ENCODE measurements around the gene PTPRN2.
"Not testable (repeated sequence)": the region's sequence is repeated elsewhere in the genome, so short reads cannot be mapped to it uniquely, and the experiment has no call there.

The PTPRN2 gene

DNA sequence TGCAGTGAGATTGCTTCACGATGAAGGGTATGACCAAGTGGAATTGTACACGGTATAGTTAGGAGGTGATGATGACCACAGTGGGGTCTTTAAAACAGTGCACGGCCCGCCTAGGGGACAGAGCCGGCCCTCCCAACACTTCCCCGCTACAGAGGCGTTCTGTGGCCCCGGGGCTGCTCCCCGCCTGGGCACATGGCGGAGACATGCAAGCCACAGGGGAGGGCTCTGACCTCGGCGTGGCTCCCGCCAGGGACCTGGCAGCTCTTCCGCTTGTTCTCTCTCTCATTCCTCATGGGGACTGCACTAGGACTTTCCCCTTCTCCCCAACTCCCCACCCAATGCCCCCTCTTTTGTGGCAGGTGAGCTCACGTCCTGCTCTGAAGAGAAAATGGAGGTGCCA, 857.0 kb downstream of the PTPRN2 start:
- DNase-seq = no peak

DNA sequence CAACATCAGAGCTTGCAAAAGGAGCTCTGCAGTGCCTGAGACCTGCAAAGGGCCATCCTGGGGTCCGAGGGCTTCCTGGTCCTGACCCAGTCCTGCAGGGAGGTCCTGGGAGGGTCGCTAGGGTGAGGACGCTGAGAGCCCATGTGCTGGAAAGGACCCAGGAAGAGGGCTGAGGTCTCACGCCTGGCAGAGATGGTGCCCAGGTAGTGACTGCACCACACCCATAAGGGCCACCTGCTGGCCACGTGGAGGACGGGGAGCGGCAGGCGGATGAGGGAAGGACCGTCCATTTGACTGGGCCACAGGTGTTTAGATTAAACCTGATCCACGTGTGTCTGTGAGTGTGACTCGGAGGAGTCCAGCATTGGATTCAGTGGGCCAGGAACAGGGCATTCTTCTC, 858.1 kb downstream of the PTPRN2 start:
- DNase-seq = no peak

DNA sequence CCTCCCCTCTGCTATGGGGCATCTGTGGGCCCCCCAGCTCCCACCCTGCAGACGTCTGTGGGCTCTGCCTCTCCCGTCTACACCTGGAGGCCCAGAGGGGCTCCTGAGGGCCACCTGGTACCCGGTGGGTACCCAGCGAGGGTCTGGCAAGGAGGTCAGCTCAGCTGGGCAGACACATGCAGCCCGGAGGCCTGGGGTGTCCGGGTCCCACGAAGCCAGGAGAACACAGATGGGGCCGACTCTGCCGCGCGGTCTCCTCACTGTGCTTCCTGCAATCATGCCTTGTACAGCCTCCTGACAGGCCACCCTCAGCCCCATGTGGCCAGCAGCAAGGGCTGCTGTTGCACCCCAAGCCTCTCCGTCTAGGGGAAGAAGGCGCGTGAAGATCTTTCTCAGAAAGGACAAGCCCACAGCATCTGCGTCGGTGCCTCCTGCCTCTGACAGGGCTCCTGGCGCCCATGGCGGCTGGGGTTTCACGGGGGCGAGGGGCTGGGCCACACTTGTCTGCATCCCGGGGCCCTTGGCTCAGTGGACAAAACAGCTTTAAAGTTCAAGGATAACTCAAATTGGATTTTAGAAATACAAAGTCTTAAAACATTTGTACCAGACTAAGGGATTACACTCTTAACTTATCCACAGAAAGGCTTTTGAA, 859.5 kb downstream of the PTPRN2 start:
- DNase-seq = no peak

DNA sequence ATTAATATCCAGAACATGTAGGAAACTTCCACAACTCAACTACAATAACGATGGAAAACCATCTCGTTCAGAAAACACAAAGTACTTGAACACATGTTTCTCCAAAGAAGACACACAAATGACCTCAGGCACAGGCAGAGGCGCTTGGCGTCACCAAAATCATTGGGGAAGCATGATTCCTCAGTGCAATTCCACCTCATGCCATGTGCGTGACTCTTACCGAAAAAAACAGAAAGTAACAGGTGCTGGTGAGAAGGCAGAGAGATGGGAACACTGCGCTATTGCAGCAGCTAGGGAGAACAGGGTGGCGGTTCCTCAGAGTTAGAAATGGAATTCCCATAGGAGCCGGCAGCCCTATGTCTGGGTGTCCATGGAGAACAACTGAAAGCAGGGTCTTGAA, 860.9 kb downstream of the PTPRN2 start:
- no peak for DNase-seq

- not testable (repeated sequence) for DNase-seq
These were observed 862.3 kb downstream of the PTPRN2 start for GRCh38 chr7:157725312-157725711.

DNA sequence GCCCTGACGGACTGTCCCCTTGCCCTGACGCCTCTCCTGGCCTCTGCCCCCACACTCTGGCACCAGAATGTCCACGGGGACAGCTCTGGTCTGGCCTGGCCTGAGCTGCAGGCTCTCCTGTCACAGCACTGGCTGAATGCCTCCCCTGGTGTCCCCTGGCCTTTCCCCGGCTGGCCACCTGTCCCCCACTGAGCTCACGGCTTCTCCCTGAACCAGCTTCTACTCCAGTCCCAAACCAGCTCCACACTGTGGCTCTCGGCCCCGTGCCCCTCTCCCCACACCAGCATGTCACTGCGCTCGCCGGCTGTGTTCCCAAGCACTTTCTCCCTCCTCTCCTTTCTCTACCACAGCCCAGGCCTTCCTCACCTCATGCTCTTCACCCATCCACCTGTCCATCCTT, 864.4 kb downstream of the PTPRN2 start:
- DNase-seq = no peak

- DNase-seq = no peak
These were observed 865.2 kb downstream of the PTPRN2 start for GRCh38 chr7:157722137-157723060.

DNA sequence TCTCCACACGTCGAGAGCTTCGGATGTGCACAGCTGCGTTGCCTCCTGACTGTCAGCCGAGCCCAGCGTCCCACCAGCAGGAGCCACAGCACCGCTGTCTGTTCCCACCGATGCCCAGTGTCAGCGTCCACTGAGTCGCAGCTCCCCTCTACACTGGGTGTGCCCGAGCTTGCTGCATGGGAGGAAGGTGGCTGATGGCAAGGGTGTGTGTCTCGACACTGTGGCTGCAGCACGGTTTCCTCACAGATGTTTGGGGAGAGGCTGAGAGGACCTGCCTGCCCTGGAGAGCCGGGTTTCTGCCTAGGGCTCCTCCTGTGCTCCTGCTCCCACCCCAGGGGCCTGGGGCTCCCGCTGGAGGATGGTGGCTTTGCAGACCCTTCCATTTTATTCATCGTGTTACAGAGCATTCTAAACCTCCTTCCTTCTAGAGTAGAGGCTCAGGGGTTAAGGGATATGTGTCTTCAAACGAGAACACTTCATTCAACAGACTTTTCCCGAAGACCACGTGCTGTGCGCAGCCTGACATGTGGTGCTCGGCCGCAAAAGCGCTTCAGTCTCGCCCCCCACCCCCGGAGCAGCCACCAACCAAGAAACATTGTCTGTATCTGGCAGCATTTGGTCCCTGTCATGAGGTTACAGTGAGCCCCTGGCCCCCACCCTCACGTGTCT, 866.0 kb downstream of the PTPRN2 start:
- DNase-seq = no peak

GRCh38 chr7:157719705-157720655, 867.6 kb downstream of the PTPRN2 start:
- DNase-seq = no peak

DNA sequence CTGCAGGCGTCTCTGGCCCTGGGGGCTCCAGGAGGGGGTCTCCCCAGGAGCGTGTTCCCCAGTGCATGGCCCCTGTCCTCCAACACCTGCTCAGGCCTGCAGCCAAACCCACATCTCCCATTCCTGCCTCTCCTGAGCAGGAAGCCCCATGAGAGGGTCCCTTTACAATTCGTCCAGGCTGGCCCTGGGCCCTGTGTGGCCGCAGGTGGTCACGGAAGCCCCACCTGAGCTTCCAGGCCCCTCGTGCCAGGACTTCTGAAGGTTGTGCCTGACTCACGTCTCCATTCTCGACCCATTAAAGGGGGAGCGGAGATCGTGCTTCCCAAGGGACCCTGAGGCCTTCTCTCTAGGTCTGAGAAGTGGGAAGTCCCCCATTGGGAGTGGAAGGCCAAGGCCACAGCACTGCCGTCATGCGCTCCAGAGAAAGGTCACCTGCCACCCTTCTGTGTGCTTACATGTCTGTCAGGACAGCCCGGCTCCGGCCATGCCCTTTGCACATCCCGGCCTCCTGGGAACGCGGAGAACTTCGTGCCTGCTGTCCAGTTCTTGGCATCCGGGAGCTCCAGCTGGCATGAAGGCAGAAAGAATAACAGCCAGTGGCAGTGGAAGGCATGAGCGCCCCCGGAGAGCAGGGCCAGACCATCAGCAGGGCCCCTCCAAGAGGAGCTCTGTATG, 868.5 kb downstream of the PTPRN2 start:
- DNase-seq = no peak

DNA sequence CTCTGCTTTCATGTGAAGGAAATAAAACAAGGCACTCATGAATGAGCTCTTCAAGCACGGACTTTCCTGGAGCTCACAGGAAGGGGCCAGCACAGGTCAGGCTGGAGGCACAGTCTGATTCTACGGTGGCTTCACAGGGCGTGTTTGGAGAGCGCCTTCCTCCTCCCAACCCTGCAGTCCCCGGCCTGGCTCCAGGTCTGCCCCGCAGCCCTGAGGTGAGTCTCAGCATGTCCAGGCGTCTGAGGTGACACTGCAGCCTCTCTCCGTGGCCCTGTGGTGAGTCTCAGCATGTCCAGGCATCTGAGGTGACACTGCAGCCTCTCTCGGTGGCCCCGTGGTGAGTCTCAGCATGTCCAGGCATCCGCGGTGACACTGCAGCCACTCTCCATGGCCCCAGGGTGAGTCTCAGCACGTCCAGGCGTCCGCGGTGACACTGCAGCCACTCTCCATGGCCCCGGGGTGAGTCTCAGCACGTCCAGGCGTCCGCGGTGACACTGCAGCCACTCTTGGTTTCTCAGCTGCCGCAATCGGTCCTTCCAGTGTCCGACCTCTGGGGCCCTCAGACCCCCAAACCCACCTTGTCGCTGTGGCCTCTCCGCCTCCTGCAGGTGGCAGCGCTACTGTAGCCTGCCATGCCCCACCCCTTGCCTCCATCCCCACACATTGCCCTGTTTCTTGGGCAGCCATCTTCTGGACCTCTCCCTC, 869.2 kb downstream of the PTPRN2 start:
- no peak for DNase-seq

GRCh38 chr7:157717211-157718174, 870.1 kb downstream of the PTPRN2 start:
- no peak for DNase-seq

DNA sequence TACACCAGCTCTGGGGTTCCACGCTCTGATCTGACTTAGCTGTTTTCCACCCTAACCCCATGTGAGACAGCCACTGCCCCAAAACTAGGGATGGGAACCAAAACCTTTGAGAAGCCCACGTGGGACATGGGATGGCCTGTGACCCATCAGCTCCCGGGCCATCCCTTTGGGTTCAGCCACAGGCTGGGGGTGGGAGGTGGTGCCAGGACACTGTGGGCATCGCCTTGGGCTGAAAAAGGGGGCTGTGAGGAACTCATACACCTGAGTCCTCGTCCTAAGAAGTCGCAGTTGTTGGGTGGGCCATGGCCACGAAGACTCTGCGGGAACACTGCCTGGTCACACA, 871.7 kb downstream of the PTPRN2 start:
- no peak for DNase-seq

DNA sequence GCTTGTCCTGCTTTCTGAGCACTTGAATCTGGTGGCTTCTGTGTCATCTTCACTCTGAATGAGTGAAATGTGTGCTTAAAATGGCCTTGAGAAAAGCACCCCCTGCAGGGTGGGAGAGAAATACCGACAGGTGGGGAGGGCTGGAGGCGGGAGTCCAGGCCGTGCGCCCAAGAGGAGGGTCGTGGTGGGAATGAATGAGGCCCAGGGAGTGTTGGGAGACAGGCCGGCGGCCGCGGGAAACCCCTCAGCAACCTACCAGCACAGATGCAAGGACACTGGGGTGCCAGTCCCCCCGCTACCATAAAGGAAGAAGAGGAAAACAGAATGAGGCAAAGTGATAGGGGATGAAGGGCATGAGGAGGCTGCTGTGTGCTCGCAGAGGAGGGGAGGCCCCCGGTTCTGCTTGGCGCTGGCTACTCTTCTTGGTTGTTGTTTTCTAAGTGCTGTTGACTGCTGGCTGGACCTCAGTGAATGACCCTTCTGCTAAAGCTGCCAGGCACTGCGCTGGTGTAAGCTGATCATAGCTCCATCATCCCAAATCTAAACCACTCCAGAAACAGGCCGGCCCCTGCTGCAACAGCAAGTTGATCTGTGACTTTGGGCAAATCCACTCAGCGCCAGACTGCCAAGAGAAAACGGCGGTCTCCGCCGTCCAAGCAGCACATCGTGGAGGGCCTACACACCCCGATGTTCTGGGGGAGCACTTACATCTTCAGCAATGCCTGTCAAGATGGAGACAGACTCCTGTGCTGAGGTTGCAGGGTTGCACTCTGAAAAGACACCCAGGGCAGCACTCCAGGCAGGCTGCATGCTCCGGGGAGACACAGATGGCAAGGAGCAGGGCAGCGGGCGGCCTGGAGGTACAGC, 872.3 kb downstream of the PTPRN2 start:
- no peak for DNase-seq

- DNase-seq = no peak
These were observed 873.2 kb downstream of the PTPRN2 start for GRCh38 chr7:157714166-157715070.

DNA sequence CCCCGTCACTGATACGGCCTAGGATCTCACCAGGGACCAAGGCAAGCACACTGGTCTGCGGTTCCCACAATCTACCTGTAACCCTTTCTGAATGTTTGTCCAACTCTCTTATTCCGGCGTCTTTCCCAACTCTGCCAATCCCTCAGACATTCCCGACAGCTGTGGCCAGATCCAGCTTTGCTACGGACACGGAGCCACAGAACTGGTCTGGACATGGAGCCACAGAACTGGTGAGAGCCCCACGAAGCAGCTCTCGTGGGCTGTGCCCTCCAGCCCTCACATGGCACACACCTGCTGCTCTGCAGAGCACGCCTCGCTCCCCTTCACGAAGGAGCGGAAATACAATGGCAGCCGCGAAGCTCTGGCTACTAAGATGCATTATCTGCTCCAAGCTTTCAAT, 874.0 kb downstream of the PTPRN2 start:
- no peak for DNase-seq

- no peak for DNase-seq
These were observed 874.9 kb downstream of the PTPRN2 start for GRCh38 chr7:157712666-157713235.
